CD14-positive monocyte (primary cell): ENCODE data around the gene LCOR. TPM values are rescaled to one million over a fixed set of nuclear protein-coding genes. Genes with fewer than 3 reads are reported as not detected.

ENCODE experiments used
- DNase-seq, 3 donors: peaks; one replicate each; pipeline ENCODE4 v3.0.0-alpha.2; 2011 to 2022
- H2AFZ ChIP-seq: 2 replicates; pipeline ENCODE4 v1.6.0; 2012; ENCODE audit warnings: mild to moderate bottlenecking, low read depth, low read length, inconsistent platforms; ENCODE audit not compliant: insufficient read depth, poor library complexity, severe bottlenecking
- H3K27ac ChIP-seq, 2 donors: 1 replicate in 1 of 2; 2 replicates in 1 of 2; pipeline ENCODE4 v1.5.1; 2012 to 2013; ENCODE audit warnings: low read length in 2 of 2, control low read depth in 1 of 2, inconsistent platforms in 1 of 2, low read depth in 1 of 2, mild to moderate bottlenecking in 1 of 2
- H3K27me3 ChIP-seq, 2 donors: one replicate each; pipeline versions ENCODE4 v1.6.0 to v1.6.1; 2011 to 2013; ENCODE audit warnings: low read length in 2 of 2; ENCODE audit not compliant: control insufficient read depth in 2 of 2, insufficient read depth in 2 of 2
- H3K36me3 ChIP-seq, 2 donors: replicated peaks in 1 of 2; 1 replicate in 1 of 2; 2 replicates in 1 of 2; pipeline versions ENCODE4 v1.5.1 to v1.6.1; 2012 to 2013; ENCODE audit warnings: low read length in 2 of 2, control low read depth in 1 of 2, inconsistent platforms in 1 of 2, mild to moderate bottlenecking in 1 of 2; ENCODE audit not compliant: insufficient read depth in 2 of 2, control insufficient read depth in 1 of 2
- H3K4me1 ChIP-seq, 2 donors: 1 replicate in 1 of 2; 2 replicates in 1 of 2; pipeline versions ENCODE4 v1.5.1 to v1.6.1; 2012 to 2013; ENCODE audit warnings: low read length in 2 of 2, control low read depth in 1 of 2, inconsistent platforms in 1 of 2, mild to moderate bottlenecking in 1 of 2, moderate library complexity in 1 of 2; ENCODE audit not compliant: insufficient read depth in 2 of 2, control insufficient read depth in 1 of 2
- H3K4me2 ChIP-seq: replicated peaks from 2 replicates; pipeline ENCODE3; 2012; ENCODE audit warnings: low read length, moderate library complexity, mild to moderate bottlenecking; ENCODE audit not compliant: poor library complexity, severe bottlenecking; ENCODE audit errors: extremely low read depth
- H3K4me3 ChIP-seq, 3 experiments: fragments of 200-600 bp in 1 of 3; sonication (generic) in 1 of 3; replicated peaks in 1 of 3; 1 replicate in 2 of 3; 2 replicates in 1 of 3; pipeline ENCODE4 v1.5.1; 2011 to 2013; ENCODE audit warnings: low read length in 3 of 3, mild to moderate bottlenecking in 3 of 3, control low read depth in 2 of 3, low read depth in 2 of 3, inconsistent platforms in 1 of 3, moderate library complexity in 1 of 3
- H3K79me2 ChIP-seq: 2 replicates; pipeline ENCODE4 v1.6.0; 2012; ENCODE audit warnings: mild to moderate bottlenecking, control low read depth, inconsistent platforms, low read length, moderate library complexity; ENCODE audit not compliant: insufficient read depth
- H3K9ac ChIP-seq: 2 replicates; pipeline ENCODE4 v1.6.0; 2017; ENCODE audit warnings: low read length, mild to moderate bottlenecking; ENCODE audit not compliant: insufficient read depth, poor library complexity, severe bottlenecking
- H3K9me3 ChIP-seq, 2 donors: replicated peaks in 1 of 2; 1 replicate in 1 of 2; 2 replicates in 1 of 2; pipeline versions ENCODE4 v1.5.1 to v1.6.1; 2012 to 2013; ENCODE audit warnings: low read length in 2 of 2, control low read depth in 1 of 2; ENCODE audit not compliant: control insufficient read depth in 1 of 2, insufficient read depth in 1 of 2
- H4K20me1 ChIP-seq: 2 replicates; pipeline ENCODE4 v1.6.0; 2012; ENCODE audit warnings: mild to moderate bottlenecking, low read length, control low read depth, moderate library complexity; ENCODE audit not compliant: insufficient read depth
- H3K27ac Mint-ChIP-seq, 7 donors: one replicate each; pipeline ENCODE4 v1.8.0; 2020; ENCODE audit warnings: mild to moderate bottlenecking in 7 of 7, mixed read lengths in 7 of 7, moderate library complexity in 6 of 7, inconsistent platforms in 2 of 7
- H3K27me3 Mint-ChIP-seq, 3 donors: one replicate each; pipeline ENCODE4 v1.8.0; 2021 to 2022; ENCODE audit warnings: low read depth in 3 of 3, mild to moderate bottlenecking in 3 of 3, mixed read lengths in 3 of 3, moderate library complexity in 3 of 3, inconsistent platforms in 1 of 3
- H3K36me3 Mint-ChIP-seq, 2 donors: one replicate each; pipeline ENCODE4 v1.8.0; 2020; ENCODE audit warnings: mixed read lengths in 2 of 2, inconsistent platforms in 1 of 2, mild to moderate bottlenecking in 1 of 2
- H3K4me1 Mint-ChIP-seq: one replicate; pipeline ENCODE4 v1.8.0; 2020; ENCODE audit warnings: mild to moderate bottlenecking, mixed read lengths
- H3K4me3 Mint-ChIP-seq, 2 donors: one replicate each; pipeline ENCODE4 v1.8.0; 2020; ENCODE audit warnings: mild to moderate bottlenecking in 2 of 2, mixed read lengths in 2 of 2, moderate library complexity in 1 of 2
- H3K9me3 Mint-ChIP-seq, 7 donors: one replicate each; pipeline ENCODE4 v1.8.0; 2020 to 2022; ENCODE audit warnings: mixed read lengths in 7 of 7, mild to moderate bottlenecking in 6 of 7, moderate library complexity in 6 of 7, inconsistent platforms in 2 of 7
- CTCF ChIP-seq: fragments of 200-600 bp; IDR thresholded peaks from one replicate; pipeline ENCODE4 v1.8.0; 2022; ENCODE audit warnings: antibody characterized with exemption, mild to moderate bottlenecking
- WGBS: methylation state at CpG from one replicate; pipeline ENCODE4 v1.1.5; 2013; ENCODE audit warnings: missing lambda C conversion rate; ENCODE audit not compliant: insufficient coverage; 5-methylcytosine and 5-hydroxymethylcytosine counted together
- intact Hi-C, 2 donors: fragments of 100-400 bp; cut with micrococcal nuclease; formaldehyde crosslinking; loops; one replicate each; pipeline versions ENCODE4 v1.15.0 to v1.15.1; 2023
- polyA plus RNA-seq, 3 donors: library from polyadenylated mRNA; depleted of rRNA in 1 of 3; unstranded in 2 of 3; stranded (reverse) in 1 of 3; fragments of 300-500 nt in 2 of 3; fragments of >200 nt in 1 of 3; fragmentation: Illumina TruSeq in 2 of 3; gene quantifications; 1 replicate in 2 of 3; 2 replicates in 1 of 3; pipeline ENCODE4 v1.2.3, GENCODE V29; 2012 to 2021

The LCOR gene
- polyA plus RNA-seq, 3 donors: 5.7 to 11.8 (median 10.0) TPM

GRCh38 chr10:97003804-97004201, 171.7 kb downstream of the LCOR start:
- no peak overlapping the region for H3K4me3 ChIP-seq
- no peaks in the 10 kb centered on the region for H3K4me1 ChIP-seq
- Mint-ChIP-seq H3K36me3 (no peaks in the 10 kb centered on the region), H3K27me3 (peaks cover 0 to 10% (median 4%) of the 10 kb centered on the region in 3 donors), H3K9me3 (peaks cover 13 to 25% (median 19%) of the 10 kb centered on the region in 7 donors), H3K27ac (no peak overlapping the region), H3K4me1 (no peaks in the 10 kb centered on the region), H3K4me3 (no peak overlapping the region)
- peaks cover 13 to 20% of the 10 kb centered on the region in 2 donors for H3K9me3 ChIP-seq
- no peak for DNase-seq
- H4K20me1 ChIP-seq: no peaks in the 10 kb centered on the region
- H2AFZ ChIP-seq: no peak overlapping the region
- H3K36me3 ChIP-seq: no peaks in the 10 kb centered on the region
- WGBS: 98% methylated on average over 7 of the region's 8 CpGs
- H3K79me2 ChIP-seq: no peaks in the 10 kb centered on the region
- no peak overlapping the region for H3K27ac ChIP-seq
- TF ChIP-seq CTCF: no peak
- no peak overlapping the region for H3K4me2 ChIP-seq
- no peak overlapping the region for H3K9ac ChIP-seq
- intact Hi-C loops: no loop called here
- H3K27me3 ChIP-seq: no peaks in the 10 kb centered on the region

GRCh38 chr10:97004591-97004990, 172.5 kb downstream of the LCOR start:
- intact Hi-C loops: no loop called here
- H3K4me3 Mint-ChIP-seq: no peak overlapping the region
- 96% methylated on average over 9 of the region's 10 CpGs for WGBS
- no peak overlapping the region for H3K9ac ChIP-seq
- DNase-seq: no peak
- H3K36me3 Mint-ChIP-seq: no peaks in the 10 kb centered on the region
- H3K27ac Mint-ChIP-seq: no peak overlapping the region
- H4K20me1 ChIP-seq: no peaks in the 10 kb centered on the region
- H3K4me1 Mint-ChIP-seq: no peaks in the 10 kb centered on the region
- H3K27ac ChIP-seq: no peak overlapping the region
- H3K36me3 ChIP-seq: no peaks in the 10 kb centered on the region
- H3K79me2 ChIP-seq: no peaks in the 10 kb centered on the region
- peaks cover 0 to 10% (median 4%) of the 10 kb centered on the region in 3 donors for H3K27me3 Mint-ChIP-seq
- peaks cover 13 to 20% of the 10 kb centered on the region in 2 donors for H3K9me3 ChIP-seq
- no peak overlapping the region for H3K4me2 ChIP-seq
- peaks cover 13 to 25% (median 22%) of the 10 kb centered on the region in 7 donors for H3K9me3 Mint-ChIP-seq
- H3K27me3 ChIP-seq: no peaks in the 10 kb centered on the region
- TF ChIP-seq CTCF: no peak
- no peaks in the 10 kb centered on the region for H3K4me1 ChIP-seq
- no peak overlapping the region for H3K4me3 ChIP-seq
- H2AFZ ChIP-seq: no peak overlapping the region
